Hematopoietic multipotent progenitor cell (in vitro differentiated cells): Measurements from ENCODE around the gene B3GALT4. TPM values are rescaled to one million over a fixed set of nuclear protein-coding genes. Genes with fewer than 3 reads are reported as not detected.

Source experiments
- total RNA-seq: library from RNA; depleted of rRNA; stranded (reverse); fragments of >200 nt; gene quantifications from one replicate; pipeline ENCODE4 v1.2.3, GENCODE V29; 2012

Gene B3GALT4
- total RNA-seq, 1 donor: 14.3 TPM

Other genes with a start within 250 kb of the B3GALT4 start
- gene HLA-DPA1, start 203.5 kb upstream of the B3GALT4 start, total RNA-seq: 618 TPM
- 396 TPM for gene HLA-DPB1, start 201.1 kb upstream of the B3GALT4 start, total RNA-seq
- gene COL11A2, start 84.7 kb upstream of the B3GALT4 start, total RNA-seq: 0.27 TPM
- 23.4 TPM for gene RXRB, start 76.5 kb upstream of the B3GALT4 start, total RNA-seq
- gene SLC39A7, start 76.3 kb upstream of the B3GALT4 start, total RNA-seq: 29.9 TPM
- 55.7 TPM for gene HSD17B8, start 72.5 kb upstream of the B3GALT4 start, total RNA-seq
- gene RING1, start 68.6 kb upstream of the B3GALT4 start, total RNA-seq: 40.4 TPM
- 62.5 TPM for gene VPS52, start 5.2 kb upstream of the B3GALT4 start, total RNA-seq
- 10,287 TPM for gene RPS18, start 5.0 kb upstream of the B3GALT4 start, total RNA-seq
- gene WDR46, start 12.1 kb downstream of the B3GALT4 start, total RNA-seq: 63.3 TPM
- gene PFDN6, start 12.5 kb downstream of the B3GALT4 start, total RNA-seq: 7.5 TPM
- 35.5 TPM for gene RGL2, start 21.8 kb downstream of the B3GALT4 start, total RNA-seq
- gene TAPBP, start 37.0 kb downstream of the B3GALT4 start, total RNA-seq: 323 TPM
- 27.7 TPM for gene ZBTB22, start 40.6 kb downstream of the B3GALT4 start, total RNA-seq
- gene DAXX, start 45.8 kb downstream of the B3GALT4 start, total RNA-seq: 63.6 TPM
- gene KIFC1, start 114.7 kb downstream of the B3GALT4 start, total RNA-seq: 4.8 TPM
- gene PHF1, start 133.9 kb downstream of the B3GALT4 start, total RNA-seq: 22.9 TPM
- 109 TPM for gene CUTA, start 141.0 kb downstream of the B3GALT4 start, total RNA-seq
- 22.4 TPM for gene SYNGAP1, start 142.9 kb downstream of the B3GALT4 start, total RNA-seq
- gene ZBTB9, start 177.5 kb downstream of the B3GALT4 start, total RNA-seq: 6.2 TPM